ENCODE results near the gene COX8A. TPM values are rescaled to one million over a fixed set of nuclear protein-coding genes. Genes with fewer than 3 reads are reported as not detected.

Gene COX8A
- total and polyA plus RNA-seq, 9 of the 15 experiments (the other 6 are each of a cell fraction or from before 2014, with no cell fraction given) = 274 to 1,206 (median 526) TPM

DNA sequence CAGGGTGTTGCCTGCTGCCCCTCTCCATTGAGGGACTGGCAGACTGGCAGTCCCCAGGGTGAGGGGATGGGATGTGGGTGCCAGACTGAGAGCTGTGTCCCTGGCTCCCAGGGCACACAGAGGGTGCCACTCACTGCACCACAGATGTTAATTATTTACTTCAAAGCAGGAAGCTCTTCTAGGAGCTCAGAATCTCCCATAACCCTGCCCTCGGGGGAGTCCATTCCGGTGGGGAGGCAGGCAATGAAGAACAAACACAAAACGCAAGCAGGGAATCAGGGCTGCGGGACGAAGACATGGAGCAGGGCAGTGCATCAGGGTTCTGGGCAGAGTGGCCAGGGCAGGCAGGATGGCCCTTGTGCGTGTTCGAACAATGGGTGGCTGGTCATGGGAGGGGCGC, 37.0 kb downstream of the COX8A start (continued):
- TF ChIP-seq, protein P1, sequence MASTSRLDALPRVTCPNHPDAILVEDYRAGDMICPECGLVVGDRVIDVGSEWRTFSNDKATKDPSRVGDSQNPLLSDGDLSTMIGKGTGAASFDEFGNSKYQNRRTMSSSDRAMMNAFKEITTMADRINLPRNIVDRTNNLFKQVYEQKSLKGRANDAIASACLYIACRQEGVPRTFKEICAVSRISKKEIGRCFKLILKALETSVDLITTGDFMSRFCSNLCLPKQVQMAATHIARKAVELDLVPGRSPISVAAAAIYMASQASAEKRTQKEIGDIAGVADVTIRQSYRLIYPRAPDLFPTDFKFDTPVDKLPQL (IDR thresholded peaks at IDR 0.05; ENCODE audit: extremely low read depth, insufficient read length) = no peak
- TF ChIP-seq SMAD2 (IDR thresholded peaks at IDR 0.05; ENCODE audit: low read depth, low read length) (no peak), FOSL1 (tag; conservative IDR thresholded peaks at IDR 0.05) (no peak), POLR2AphosphoS5 (IDR thresholded peaks at IDR 0.05; ENCODE audit: control insufficient read depth, insufficient read depth, low read depth, low read length) (no peak), RBM15 (IDR thresholded peaks at IDR 0.05; ENCODE audit: insufficient read depth, low read length) (no peak), ZC3H11A (IDR thresholded peaks at IDR 0.05; ENCODE audit: low read depth, low read length) (no peak), ZNF589 (CRISPR knock-in tag; IDR thresholded peaks at IDR 0.05; ENCODE audit: low read depth) (no peak), JUND (IDR thresholded peaks at IDR 0.05; ENCODE audit: borderline replicate concordance, low read depth, low read length) (no peak), JUND (tag; IDR thresholded peaks at IDR 0.05; ENCODE audit: borderline replicate concordance, low read depth, low read length) (no peak), YBX1 (IDR thresholded peaks at IDR 0.05) (no peak)
- TF ChIP-seq, protein P2, sequence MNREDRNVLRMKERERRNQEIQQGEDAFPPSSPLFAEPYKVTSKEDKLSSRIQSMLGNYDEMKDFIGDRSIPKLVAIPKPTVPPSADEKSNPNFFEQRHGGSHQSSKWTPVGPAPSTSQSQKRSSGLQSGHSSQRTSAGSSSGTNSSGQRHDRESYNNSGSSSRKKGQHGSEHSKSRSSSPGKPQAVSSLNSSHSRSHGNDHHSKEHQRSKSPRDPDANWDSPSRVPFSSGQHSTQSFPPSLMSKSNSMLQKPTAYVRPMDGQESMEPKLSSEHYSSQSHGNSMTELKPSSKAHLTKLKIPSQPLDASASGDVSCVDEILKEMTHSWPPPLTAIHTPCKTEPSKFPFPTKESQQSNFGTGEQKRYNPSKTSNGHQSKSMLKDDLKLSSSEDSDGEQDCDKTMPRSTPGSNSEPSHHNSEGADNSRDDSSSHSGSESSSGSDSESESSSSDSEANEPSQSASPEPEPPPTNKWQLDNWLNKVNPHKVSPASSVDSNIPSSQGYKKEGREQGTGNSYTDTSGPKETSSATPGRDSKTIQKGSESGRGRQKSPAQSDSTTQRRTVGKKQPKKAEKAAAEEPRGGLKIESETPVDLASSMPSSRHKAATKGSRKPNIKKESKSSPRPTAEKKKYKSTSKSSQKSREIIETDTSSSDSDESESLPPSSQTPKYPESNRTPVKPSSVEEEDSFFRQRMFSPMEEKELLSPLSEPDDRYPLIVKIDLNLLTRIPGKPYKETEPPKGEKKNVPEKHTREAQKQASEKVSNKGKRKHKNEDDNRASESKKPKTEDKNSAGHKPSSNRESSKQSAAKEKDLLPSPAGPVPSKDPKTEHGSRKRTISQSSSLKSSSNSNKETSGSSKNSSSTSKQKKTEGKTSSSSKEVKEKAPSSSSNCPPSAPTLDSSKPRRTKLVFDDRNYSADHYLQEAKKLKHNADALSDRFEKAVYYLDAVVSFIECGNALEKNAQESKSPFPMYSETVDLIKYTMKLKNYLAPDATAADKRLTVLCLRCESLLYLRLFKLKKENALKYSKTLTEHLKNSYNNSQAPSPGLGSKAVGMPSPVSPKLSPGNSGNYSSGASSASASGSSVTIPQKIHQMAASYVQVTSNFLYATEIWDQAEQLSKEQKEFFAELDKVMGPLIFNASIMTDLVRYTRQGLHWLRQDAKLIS (CRISPR knock-in tag; IDR thresholded peaks at IDR 0.05) = no peak
- TF ChIP-seq, protein P3, sequence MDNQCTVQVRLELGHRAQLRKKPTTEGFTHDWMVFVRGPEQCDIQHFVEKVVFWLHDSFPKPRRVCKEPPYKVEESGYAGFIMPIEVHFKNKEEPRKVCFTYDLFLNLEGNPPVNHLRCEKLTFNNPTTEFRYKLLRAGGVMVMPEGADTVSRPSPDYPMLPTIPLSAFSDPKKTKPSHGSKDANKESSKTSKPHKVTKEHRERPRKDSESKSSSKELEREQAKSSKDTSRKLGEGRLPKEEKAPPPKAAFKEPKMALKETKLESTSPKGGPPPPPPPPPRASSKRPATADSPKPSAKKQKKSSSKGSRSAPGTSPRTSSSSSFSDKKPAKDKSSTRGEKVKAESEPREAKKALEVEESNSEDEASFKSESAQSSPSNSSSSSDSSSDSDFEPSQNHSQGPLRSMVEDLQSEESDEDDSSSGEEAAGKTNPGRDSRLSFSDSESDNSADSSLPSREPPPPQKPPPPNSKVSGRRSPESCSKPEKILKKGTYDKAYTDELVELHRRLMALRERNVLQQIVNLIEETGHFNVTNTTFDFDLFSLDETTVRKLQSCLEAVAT (IDR thresholded peaks at IDR 0.05) = no peak

Data from K562 (cell line).